Neural progenitor cell (in vitro differentiated cells): Measurements from ENCODE around the gene MRPL36. TPM values are rescaled to one million over a fixed set of nuclear protein-coding genes. Genes with fewer than 3 reads are reported as not detected.
A peak's percentile ranks its signal among the peaks of the same experiment; 100 is the strongest.

ENCODE experiments used
- DNase-seq: peaks from one replicate; pipeline ENCODE4 v3.0.0-alpha.2; 2016; ENCODE audit warnings: low spot score
- H2AFZ ChIP-seq: fragments of 200-600 bp; sonication (generic); replicated peaks from 2 replicates; pipeline ENCODE4 v1.6.1; 2016; ENCODE audit warnings: antibody characterized with exemption
- H3F3A ChIP-seq: fragments of 200-600 bp; sonication (generic); 2 replicates; pipeline ENCODE4 v1.6.1; 2016; ENCODE audit warnings: antibody characterized with exemption, low read depth
- H3K27ac ChIP-seq: fragments of 200-600 bp; sonication (generic); 2 replicates; pipeline ENCODE4 v1.5.1; 2016; ENCODE audit warnings: mild to moderate bottlenecking
- H3K27me3 ChIP-seq: fragments of 200-600 bp; sonication (generic); 2 replicates; pipeline ENCODE4 v1.6.1; 2016; ENCODE audit warnings: mild to moderate bottlenecking, moderate library complexity
- H3K36me3 ChIP-seq: fragments of 200-600 bp; sonication (generic); 2 replicates; pipeline ENCODE4 v1.5.1; 2016
- H3K4me1 ChIP-seq: fragments of 200-600 bp; sonication (generic); 2 replicates; pipeline ENCODE4 v1.6.1; 2016; ENCODE audit warnings: mixed run types
- H3K4me2 ChIP-seq: fragments of 200-600 bp; sonication (generic); 2 replicates; pipeline ENCODE4 v1.6.1; 2016
- H3K4me3 ChIP-seq: fragments of 200-600 bp; sonication (generic); 2 replicates; pipeline ENCODE4 v1.5.1; 2016
- H3K79me2 ChIP-seq: fragments of 200-600 bp; sonication (generic); 2 replicates; pipeline ENCODE4 v1.6.1; 2016; ENCODE audit warnings: low read depth
- H3K9ac ChIP-seq: fragments of 200-600 bp; sonication (generic); 2 replicates; pipeline ENCODE4 v1.6.1; 2016
- H3K9me3 ChIP-seq: fragments of 200-600 bp; sonication (generic); 2 replicates; pipeline ENCODE4 v1.5.1; 2016; ENCODE audit warnings: low read depth
- H4K20me1 ChIP-seq: fragments of 200-600 bp; sonication (generic); 2 replicates; pipeline ENCODE4 v1.6.1; 2016; ENCODE audit warnings: low read depth
- H3K27ac Mint-ChIP-seq: 3 replicates; pipeline ENCODE4 v1.8.0; 2021; ENCODE audit warnings: mixed read lengths
- H3K27me3 Mint-ChIP-seq: 2 replicates; pipeline ENCODE4 v1.8.0; 2022; ENCODE audit warnings: low read depth, mild to moderate bottlenecking, inconsistent platforms, moderate library complexity, mixed read lengths; ENCODE audit not compliant: insufficient read depth
- H3K36me3 Mint-ChIP-seq: 3 replicates; pipeline ENCODE4 v1.8.0; 2021; ENCODE audit warnings: mixed read lengths
- H3K4me1 Mint-ChIP-seq: 3 replicates; pipeline ENCODE4 v1.8.0; 2021; ENCODE audit warnings: mixed read lengths
- H3K4me3 Mint-ChIP-seq: 3 replicates; pipeline ENCODE4 v1.8.0; 2021; ENCODE audit warnings: mild to moderate bottlenecking, moderate library complexity, mixed read lengths
- H3K9me3 Mint-ChIP-seq: 3 replicates; pipeline ENCODE4 v1.8.0; 2020; ENCODE audit warnings: mixed read lengths
- CTCF ChIP-seq: fragments of 200-600 bp; sonication (generic); IDR thresholded peaks from 2 replicates; pipeline ENCODE4 v1.5.1; 2017; ENCODE audit warnings: antibody characterized with exemption, mild to moderate bottlenecking
- EZH2 ChIP-seq: fragments of 200-600 bp; sonication (generic); IDR thresholded peaks from 2 replicates; pipeline ENCODE4 v1.6.1; 2017; ENCODE audit warnings: antibody characterized with exemption, mild to moderate bottlenecking, moderate library complexity
- EZH2phosphoT487 ChIP-seq: fragments of 200-600 bp; sonication (generic); IDR thresholded peaks from 2 replicates; pipeline ENCODE4 v1.6.1; 2017; ENCODE audit warnings: antibody characterized with exemption
- total RNA-seq: library from RNA; depleted of rRNA; stranded (reverse); fragments of >200 nt; gene quantifications from 2 replicates; pipeline ENCODE4 v1.2.3, GENCODE V29; 2015; ENCODE audit warnings: low replicate concordance

MRPL36 gene
- total RNA-seq, 1 donor from 2014 or later: 22.2 TPM

GRCh38 chr5:1827025-1827885 lies 27.6 kb upstream of the MRPL36 start:
- peaks cover 3% of the 10 kb centered on the region for H4K20me1 ChIP-seq
- no peak overlapping the region for H2AFZ ChIP-seq
- H3K27ac Mint-ChIP-seq: peak overlapping the region; percentile 11
- no peak overlapping the region for H3K4me2 ChIP-seq
- H3K36me3 Mint-ChIP-seq: peaks cover 17% of the 10 kb centered on the region
- H3K4me3 ChIP-seq: no peak overlapping the region
- H3K79me2 ChIP-seq: no peaks in the 10 kb centered on the region
- no peaks in the 10 kb centered on the region for H3K27me3 ChIP-seq
- no peak for TF ChIP-seq EZH2
- TF ChIP-seq EZH2phosphoT487: no peak
- peaks cover 2% of the 10 kb centered on the region for H3K27me3 Mint-ChIP-seq
- no peaks in the 10 kb centered on the region for H3K9me3 ChIP-seq
- no peak overlapping the region for H3K9ac ChIP-seq
- H3K4me1 ChIP-seq: peaks cover 15% of the 10 kb centered on the region
- H3F3A ChIP-seq: no peaks in the 10 kb centered on the region
- H3K27ac ChIP-seq: no peak overlapping the region
- peaks cover 10% of the 10 kb centered on the region for H3K4me1 Mint-ChIP-seq
- DNase-seq: no peak
- no peaks in the 10 kb centered on the region for H3K36me3 ChIP-seq
- no peak overlapping the region for H3K4me3 Mint-ChIP-seq
- H3K9me3 Mint-ChIP-seq: no peaks in the 10 kb centered on the region

GRCh38 chr5:1826235-1826980 lies 26.8 kb upstream of the MRPL36 start:
- no peak for DNase-seq
- no peak overlapping the region for H3K27ac Mint-ChIP-seq

GRCh38 chr5:1824903-1825841 lies 25.5 kb upstream of the MRPL36 start:
- Histone ChIP-seq H3K27ac (no peak overlapping the region), H3K36me3 (no peaks in the 10 kb centered on the region), H2AFZ (no peak overlapping the region), H3K27me3 (no peaks in the 10 kb centered on the region), H3K4me1 (no peaks in the 10 kb centered on the region), H3K9ac (no peak overlapping the region), H3K9me3 (no peaks in the 10 kb centered on the region), H4K20me1 (peaks cover 3% of the 10 kb centered on the region), H3K4me3 (no peak overlapping the region), H3K79me2 (no peaks in the 10 kb centered on the region), H3K4me2 (no peak overlapping the region), H3F3A (no peaks in the 10 kb centered on the region)
- Mint-ChIP-seq H3K27me3 (no peaks in the 10 kb centered on the region), H3K4me3 (no peak overlapping the region), H3K27ac (no peak overlapping the region), H3K4me1 (no peaks in the 10 kb centered on the region), H3K9me3 (no peaks in the 10 kb centered on the region), H3K36me3 (peaks cover 28% of the 10 kb centered on the region)
- DNase-seq: no peak
- TF ChIP-seq EZH2: no peak
- TF ChIP-seq EZH2phosphoT487: no peak
- no peak for TF ChIP-seq CTCF

More at GRCh38 chr5:1826235-1826980, 26.8 kb upstream of the MRPL36 start:
- Histone ChIP-seq H3K79me2 (no peaks in the 10 kb centered on the region), H3K27ac (no peak overlapping the region), H3K4me1 (peaks cover 8% of the 10 kb centered on the region), H3K4me3 (no peak overlapping the region), H3K9ac (no peak overlapping the region), H4K20me1 (peaks cover 3% of the 10 kb centered on the region), H3K9me3 (no peaks in the 10 kb centered on the region), H3F3A (no peaks in the 10 kb centered on the region), H3K27me3 (no peaks in the 10 kb centered on the region), H3K4me2 (no peak overlapping the region), H3K36me3 (no peaks in the 10 kb centered on the region), H2AFZ (no peak overlapping the region)
- Mint-ChIP-seq H3K27me3 (no peaks in the 10 kb centered on the region), H3K4me1 (peaks cover 5% of the 10 kb centered on the region), H3K36me3 (peaks cover 20% of the 10 kb centered on the region), H3K4me3 (no peak overlapping the region), H3K9me3 (no peaks in the 10 kb centered on the region)
- no peak for TF ChIP-seq EZH2phosphoT487
- no peak for TF ChIP-seq CTCF
- no peak for TF ChIP-seq EZH2
